Osteoblast (primary cell): ENCODE data around the gene NMS. TPM values are rescaled to one million over a fixed set of nuclear protein-coding genes. Genes with fewer than 3 reads are reported as not detected.

Experiments used
- DNase-seq: peaks from one replicate; pipeline ENCODE4 v3.0.0; 2011; ENCODE audit warnings: low spot score, mixed read lengths; ENCODE audit not compliant: insufficient read length; ENCODE audit errors: missing footprints
- H2AFZ ChIP-seq: 2 replicates; pipeline ENCODE4 v1.6.0; 2011; ENCODE audit warnings: mild to moderate bottlenecking, low read length
- H3K27ac ChIP-seq: 2 replicates; pipeline ENCODE4 v1.5.1; 2011; ENCODE audit warnings: mild to moderate bottlenecking, low read depth, low read length, moderate library complexity
- H3K27me3 ChIP-seq: 2 replicates; pipeline ENCODE4 v1.6.0; 2012; ENCODE audit warnings: mild to moderate bottlenecking, control low read depth, inconsistent platforms, low read length, moderate library complexity; ENCODE audit not compliant: insufficient read depth
- H3K36me3 ChIP-seq: 2 replicates; pipeline ENCODE4 v1.5.1; 2011; ENCODE audit warnings: mild to moderate bottlenecking, low read length, control low read depth, moderate library complexity; ENCODE audit not compliant: insufficient read depth
- H3K4me1 ChIP-seq: 2 replicates; pipeline ENCODE4 v1.5.1; 2011; ENCODE audit warnings: mild to moderate bottlenecking, low read length, control low read depth, moderate library complexity; ENCODE audit not compliant: insufficient read depth
- H3K4me2 ChIP-seq: 2 replicates; pipeline ENCODE4 v1.6.0; 2011; ENCODE audit warnings: mild to moderate bottlenecking, low read length; ENCODE audit not compliant: insufficient read depth
- H3K4me3 ChIP-seq: fragments of 200-600 bp; sonication (generic); 3 replicates; pipeline ENCODE4 v1.5.1; 2012; ENCODE audit warnings: mild to moderate bottlenecking, low read length, inconsistent platforms; ENCODE audit not compliant: insufficient read depth
- H3K79me2 ChIP-seq: 2 replicates; pipeline ENCODE4 v1.6.0; 2012; ENCODE audit warnings: mild to moderate bottlenecking, low read length, control low read depth, inconsistent platforms; ENCODE audit not compliant: insufficient read depth
- H3K9me3 ChIP-seq: 2 replicates; pipeline ENCODE4 v1.5.1; 2011; ENCODE audit warnings: low read depth, low read length, control low read depth
- H4K20me1 ChIP-seq: 2 replicates; pipeline ENCODE4 v1.6.0; 2012; ENCODE audit warnings: mild to moderate bottlenecking, low read length, control low read depth; ENCODE audit not compliant: insufficient read depth
- total RNA-seq: library from RNA; depleted of rRNA; stranded (reverse); fragments of >200 nt; gene quantifications from 2 replicates; pipeline ENCODE4 v1.2.3, GENCODE V29; 2012
- TF ChIP-seq, protein P1 (sequence below): IDR thresholded peaks from 2 replicates; pipeline ENCODE4 v1.5.1; 2011; ENCODE audit warnings: mild to moderate bottlenecking, low read depth, low read length, moderate library complexity; ENCODE audit errors: extremely low read depth

The NMS gene
- total RNA-seq, 1 donor, result not detected

DNA sequence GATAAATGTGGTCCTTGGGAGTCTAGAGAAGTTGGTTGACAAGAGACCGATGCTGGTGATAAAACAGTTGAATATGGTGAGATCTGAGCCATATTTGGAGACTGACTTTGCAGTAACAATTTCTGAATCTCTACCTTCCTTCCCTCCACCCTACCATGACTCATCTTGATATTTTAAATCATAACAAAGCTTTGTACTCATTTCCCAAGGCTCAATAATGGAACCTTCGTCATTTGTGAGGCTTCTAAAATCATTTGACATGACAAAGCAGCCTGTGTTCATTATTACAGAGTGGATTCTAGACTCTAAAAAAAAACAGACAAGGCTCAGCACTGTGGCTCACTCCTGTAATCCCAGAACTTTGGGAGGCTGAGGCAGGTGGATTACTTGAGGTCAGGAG is 54.0 kb downstream of the NMS start:
- DNase-seq, result peak; percentile 47
- TF ChIP-seq, protein P1, sequence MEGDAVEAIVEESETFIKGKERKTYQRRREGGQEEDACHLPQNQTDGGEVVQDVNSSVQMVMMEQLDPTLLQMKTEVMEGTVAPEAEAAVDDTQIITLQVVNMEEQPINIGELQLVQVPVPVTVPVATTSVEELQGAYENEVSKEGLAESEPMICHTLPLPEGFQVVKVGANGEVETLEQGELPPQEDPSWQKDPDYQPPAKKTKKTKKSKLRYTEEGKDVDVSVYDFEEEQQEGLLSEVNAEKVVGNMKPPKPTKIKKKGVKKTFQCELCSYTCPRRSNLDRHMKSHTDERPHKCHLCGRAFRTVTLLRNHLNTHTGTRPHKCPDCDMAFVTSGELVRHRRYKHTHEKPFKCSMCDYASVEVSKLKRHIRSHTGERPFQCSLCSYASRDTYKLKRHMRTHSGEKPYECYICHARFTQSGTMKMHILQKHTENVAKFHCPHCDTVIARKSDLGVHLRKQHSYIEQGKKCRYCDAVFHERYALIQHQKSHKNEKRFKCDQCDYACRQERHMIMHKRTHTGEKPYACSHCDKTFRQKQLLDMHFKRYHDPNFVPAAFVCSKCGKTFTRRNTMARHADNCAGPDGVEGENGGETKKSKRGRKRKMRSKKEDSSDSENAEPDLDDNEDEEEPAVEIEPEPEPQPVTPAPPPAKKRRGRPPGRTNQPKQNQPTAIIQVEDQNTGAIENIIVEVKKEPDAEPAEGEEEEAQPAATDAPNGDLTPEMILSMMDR, result no peak

DNA sequence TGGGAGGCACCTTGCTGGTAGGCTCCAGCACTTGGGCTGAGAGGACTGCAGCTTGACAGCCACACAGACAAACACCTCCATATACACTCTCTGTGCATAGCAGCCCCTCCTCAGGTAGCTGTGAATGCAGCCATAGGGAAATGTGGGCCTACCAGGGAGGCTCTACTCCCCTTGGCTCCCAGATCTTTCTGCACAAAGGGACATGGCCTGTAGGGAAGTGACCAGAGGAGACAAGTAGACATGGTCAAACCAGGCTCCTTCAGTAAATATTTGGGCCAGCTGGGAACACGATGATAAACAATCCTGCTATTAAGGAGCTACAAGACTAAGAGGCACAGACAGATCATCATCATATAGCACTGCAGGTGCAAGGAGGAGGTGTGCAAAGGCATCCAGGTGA is 56.6 kb downstream of the NMS start:
- H3K27me3 ChIP-seq, result no peaks in the 10 kb centered on the region
- DNase-seq, result no peak
- no peak overlapping the region for H2AFZ ChIP-seq
- H3K4me3 ChIP-seq, result no peak overlapping the region
- TF ChIP-seq, protein P1, result no peak
- no peak overlapping the region for H3K27ac ChIP-seq
- no peaks in the 10 kb centered on the region for H3K79me2 ChIP-seq
- no peaks in the 10 kb centered on the region for H3K4me1 ChIP-seq
- no peak overlapping the region for H3K4me2 ChIP-seq
- H4K20me1 ChIP-seq, result no peaks in the 10 kb centered on the region
- no peaks in the 10 kb centered on the region for H3K36me3 ChIP-seq
- H3K9me3 ChIP-seq, result no peaks in the 10 kb centered on the region

More for the DNA sequence above, 54.0 kb downstream of the NMS start:
- H2AFZ ChIP-seq, result no peak overlapping the region
- H3K9me3 ChIP-seq, result no peaks in the 10 kb centered on the region
- H3K4me1 ChIP-seq, result no peaks in the 10 kb centered on the region
- H4K20me1 ChIP-seq, result no peaks in the 10 kb centered on the region
- no peak overlapping the region for H3K27ac ChIP-seq
- H3K4me3 ChIP-seq, result no peak overlapping the region
- H3K36me3 ChIP-seq, result no peaks in the 10 kb centered on the region
- no peaks in the 10 kb centered on the region for H3K79me2 ChIP-seq
- H3K4me2 ChIP-seq, result no peak overlapping the region
- H3K27me3 ChIP-seq, result no peaks in the 10 kb centered on the region

DNA sequence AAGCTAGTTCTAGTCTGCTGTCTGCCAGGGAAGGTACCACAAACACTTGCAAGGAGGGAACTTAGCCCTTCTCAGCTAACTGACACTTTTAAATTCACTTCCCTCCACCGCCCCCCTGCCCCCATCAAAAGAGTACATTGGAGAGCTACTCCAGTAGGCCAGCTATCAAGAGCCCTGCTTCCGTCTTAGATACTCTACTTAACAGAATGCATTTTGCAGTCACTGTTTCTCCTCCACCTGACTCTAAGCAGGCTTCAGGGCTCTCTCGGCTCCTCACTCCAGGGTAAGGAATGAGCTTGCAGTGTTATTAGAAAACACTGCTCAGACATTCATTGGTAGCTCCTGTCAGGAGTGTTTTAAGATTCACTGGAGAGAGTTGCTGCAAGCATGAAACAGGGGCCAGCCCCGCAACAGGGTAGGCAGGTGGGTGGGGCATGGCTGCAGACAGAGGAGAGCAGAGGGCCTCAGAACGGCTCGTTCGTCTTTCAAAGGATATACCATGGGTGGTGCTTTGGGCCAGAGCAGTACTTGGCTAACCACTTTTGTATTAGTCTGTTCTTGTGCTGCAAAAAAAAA is 57.2 kb downstream of the NMS start:
- Histone ChIP-seq H3K27me3 (no peaks in the 10 kb centered on the region), H2AFZ (no peak overlapping the region), H3K36me3 (no peaks in the 10 kb centered on the region), H4K20me1 (no peaks in the 10 kb centered on the region), H3K79me2 (no peaks in the 10 kb centered on the region), H3K4me2 (no peak overlapping the region), H3K4me1 (no peaks in the 10 kb centered on the region), H3K9me3 (no peaks in the 10 kb centered on the region), H3K4me3 (no peak overlapping the region), H3K27ac (no peak overlapping the region)
- TF ChIP-seq, protein P1, result no peak
- no peak for DNase-seq

DNA sequence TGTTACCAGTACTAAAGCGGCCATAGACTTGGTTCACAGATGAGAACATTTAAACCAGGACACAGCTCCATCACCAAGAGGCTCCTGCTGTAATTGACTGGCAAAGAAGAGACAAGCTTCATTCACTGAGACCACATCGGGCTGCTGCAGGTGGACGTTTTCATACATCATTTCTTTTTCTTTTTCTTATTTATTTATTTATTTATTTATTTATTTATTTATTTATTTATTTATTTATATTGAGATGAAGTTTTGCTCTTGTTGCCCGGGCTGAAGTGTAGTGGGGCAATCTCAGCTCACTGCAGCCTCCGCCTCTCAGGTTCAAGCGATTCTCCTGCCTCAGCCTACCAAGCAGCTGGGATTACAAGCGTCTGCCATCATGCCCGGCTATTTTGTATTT is 58.9 kb downstream of the NMS start:
- TF ChIP-seq, protein P1, result no peak

More for the DNA sequence above, 58.9 kb downstream of the NMS start:
- Histone ChIP-seq H3K4me3 (no peak overlapping the region), H3K9me3 (no peaks in the 10 kb centered on the region), H3K27me3 (no peaks in the 10 kb centered on the region), H3K4me2 (no peak overlapping the region), H4K20me1 (no peaks in the 10 kb centered on the region), H2AFZ (no peak overlapping the region), H3K36me3 (no peaks in the 10 kb centered on the region), H3K4me1 (no peaks in the 10 kb centered on the region), H3K27ac (no peak overlapping the region), H3K79me2 (no peaks in the 10 kb centered on the region)
- DNase-seq, result no peak
